WI38 (cell line): ENCODE measurements around the gene KRTDAP.

Source experiments
- H3K4me3 ChIP-seq: 2 replicates; pipeline ENCODE4 v1.5.1; 2011; ENCODE audit warnings: low read depth, mild to moderate bottlenecking, control low read depth, low read length
- TF ChIP-seq, protein P1 (sequence below): IDR thresholded peaks from 2 replicates; pipeline ENCODE4 v1.5.1; 2012; ENCODE audit warnings: low read depth, mild to moderate bottlenecking, control low read depth, low read length

The KRTDAP gene, protein sequence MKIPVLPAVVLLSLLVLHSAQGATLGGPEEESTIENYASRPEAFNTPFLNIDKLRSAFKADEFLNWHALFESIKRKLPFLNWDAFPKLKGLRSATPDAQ

DNA sequence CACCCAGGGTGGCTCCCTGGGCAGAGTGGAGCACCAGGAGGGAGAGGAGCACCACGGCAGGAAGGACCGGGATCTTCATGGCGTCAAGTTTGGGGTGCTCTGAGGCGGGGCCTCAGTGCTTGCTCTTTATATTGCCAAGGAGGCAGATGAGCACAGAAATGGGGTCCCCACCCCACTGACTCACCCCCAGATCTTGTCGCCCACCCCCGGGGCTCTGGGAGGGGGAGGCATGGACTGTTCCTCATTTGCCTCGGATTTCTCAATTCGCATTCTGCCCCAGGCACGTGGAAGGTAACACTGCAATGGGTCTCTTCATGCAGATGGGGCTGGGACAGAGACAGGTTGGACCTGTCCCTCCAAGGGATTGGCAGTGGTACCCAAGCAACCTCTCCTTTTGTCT lies at the start of gene KRTDAP:
KRTDAP (minus strand) TSS at position 101 of the 400 bp plus-strand sequence; CDS start at position 79, 22 bp downstream.
- H3K4me3 ChIP-seq = no peak within 1 kb of the TSS
- TF ChIP-seq, protein P1, sequence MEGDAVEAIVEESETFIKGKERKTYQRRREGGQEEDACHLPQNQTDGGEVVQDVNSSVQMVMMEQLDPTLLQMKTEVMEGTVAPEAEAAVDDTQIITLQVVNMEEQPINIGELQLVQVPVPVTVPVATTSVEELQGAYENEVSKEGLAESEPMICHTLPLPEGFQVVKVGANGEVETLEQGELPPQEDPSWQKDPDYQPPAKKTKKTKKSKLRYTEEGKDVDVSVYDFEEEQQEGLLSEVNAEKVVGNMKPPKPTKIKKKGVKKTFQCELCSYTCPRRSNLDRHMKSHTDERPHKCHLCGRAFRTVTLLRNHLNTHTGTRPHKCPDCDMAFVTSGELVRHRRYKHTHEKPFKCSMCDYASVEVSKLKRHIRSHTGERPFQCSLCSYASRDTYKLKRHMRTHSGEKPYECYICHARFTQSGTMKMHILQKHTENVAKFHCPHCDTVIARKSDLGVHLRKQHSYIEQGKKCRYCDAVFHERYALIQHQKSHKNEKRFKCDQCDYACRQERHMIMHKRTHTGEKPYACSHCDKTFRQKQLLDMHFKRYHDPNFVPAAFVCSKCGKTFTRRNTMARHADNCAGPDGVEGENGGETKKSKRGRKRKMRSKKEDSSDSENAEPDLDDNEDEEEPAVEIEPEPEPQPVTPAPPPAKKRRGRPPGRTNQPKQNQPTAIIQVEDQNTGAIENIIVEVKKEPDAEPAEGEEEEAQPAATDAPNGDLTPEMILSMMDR = no peak

DNA sequence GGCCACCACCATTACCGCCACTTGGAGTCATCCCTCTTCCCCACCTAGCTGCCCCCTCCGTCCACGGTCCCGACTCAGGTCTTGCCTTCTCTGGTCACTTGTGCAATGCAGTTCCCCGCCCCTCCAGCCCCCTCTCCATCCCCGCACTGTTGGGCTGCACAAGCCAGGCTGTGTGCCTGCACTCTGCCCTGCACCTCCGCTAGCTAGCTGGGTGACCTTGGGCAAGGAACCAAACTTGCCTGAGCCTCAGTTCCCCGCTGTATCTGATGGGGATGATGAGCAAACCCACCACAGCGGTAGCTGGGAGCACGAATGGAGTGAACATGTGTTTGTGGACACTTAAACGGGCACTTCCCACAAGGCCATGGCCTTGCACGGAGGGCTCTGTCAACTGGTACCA lies 49.6 kb upstream of the KRTDAP start:
- no peak overlapping the region for H3K4me3 ChIP-seq
- TF ChIP-seq, protein P1 = no peak

DNA sequence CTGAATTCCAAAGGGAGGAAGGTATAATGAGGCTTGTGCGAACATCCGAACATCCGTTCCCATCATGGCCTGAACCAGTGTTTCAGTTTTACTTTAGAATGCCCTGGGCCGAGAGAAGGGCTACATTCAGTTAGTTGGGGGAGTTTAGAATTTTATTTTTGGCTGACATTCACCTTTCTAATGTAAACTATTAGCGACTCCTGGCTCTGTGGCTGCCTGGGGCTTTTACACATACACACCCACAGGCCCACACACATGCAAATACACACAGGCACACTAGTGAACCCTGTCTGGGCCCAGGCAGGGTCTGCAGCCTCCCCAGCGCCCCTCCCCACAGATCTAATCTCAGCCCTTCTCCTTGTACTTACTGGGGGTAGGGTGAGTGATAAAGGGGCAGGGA lies 49.0 kb upstream of the KRTDAP start:
- H3K4me3 ChIP-seq = no peak overlapping the region
- TF ChIP-seq, protein P1 = no peak

DNA sequence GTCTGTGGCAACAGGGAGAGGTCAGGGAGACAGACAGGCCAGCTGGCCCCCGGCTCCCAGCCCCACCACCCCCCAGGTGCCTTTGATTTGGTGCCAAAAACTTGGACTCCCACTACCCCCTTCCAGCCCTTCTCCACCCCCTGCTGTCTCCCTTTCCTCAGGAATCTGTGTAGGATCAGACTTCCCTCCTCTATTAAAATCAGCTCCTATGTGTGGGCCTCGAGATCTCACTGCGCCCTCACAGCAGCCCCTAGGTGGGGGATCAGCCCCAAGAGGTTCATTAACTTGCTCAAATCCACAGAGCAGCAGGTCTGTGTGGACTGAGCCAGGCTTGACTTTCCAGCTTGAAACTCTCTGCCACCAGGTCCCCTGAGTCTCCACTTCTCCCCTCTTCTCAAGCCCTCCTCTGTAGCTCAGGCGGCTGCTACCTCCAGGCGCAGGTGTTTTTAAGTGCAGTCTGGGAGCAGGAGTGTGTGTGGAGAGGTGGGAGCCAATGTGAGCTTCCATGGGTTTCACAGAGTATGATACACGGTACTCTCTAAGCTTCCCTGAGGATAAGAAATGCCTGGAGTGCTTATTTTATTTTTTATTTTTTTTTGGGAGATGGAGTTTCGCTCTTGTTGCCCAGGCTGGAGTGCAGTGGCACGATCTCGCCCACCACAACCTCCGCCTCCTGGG lies 44.7 kb upstream of the KRTDAP start:
- TF ChIP-seq, protein P1 = no peak
- H3K4me3 ChIP-seq = no peak overlapping the region

DNA sequence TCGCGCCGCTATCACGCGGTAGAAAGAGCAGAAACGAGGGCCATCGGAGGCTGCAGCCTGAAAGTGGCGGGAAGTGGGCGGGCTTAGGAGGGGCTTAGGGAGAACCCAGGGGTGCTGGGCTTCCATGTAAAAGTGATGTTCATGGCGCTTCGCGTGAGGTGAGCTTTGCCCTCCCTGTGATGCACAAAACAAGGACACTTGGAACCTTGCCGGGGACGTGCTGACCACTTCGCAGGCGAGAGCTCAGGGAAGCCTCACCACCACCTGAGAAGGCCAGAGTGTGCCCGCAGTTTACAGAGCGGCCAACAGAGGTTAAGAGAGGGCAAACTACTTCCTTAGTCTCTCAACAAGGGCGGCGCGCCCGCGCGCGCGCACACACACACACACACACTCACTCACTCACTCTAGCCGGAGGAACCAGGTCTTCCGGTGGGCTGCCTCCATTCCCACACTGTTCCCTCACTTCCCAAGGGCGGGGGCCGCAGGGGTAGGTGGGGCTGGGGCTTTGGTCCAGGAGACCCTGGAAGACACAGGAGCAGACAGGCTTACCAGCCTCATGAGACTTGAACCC lies 43.6 kb upstream of the KRTDAP start:
- TF ChIP-seq, protein P1 = no peak
- no peak overlapping the region for H3K4me3 ChIP-seq

DNA sequence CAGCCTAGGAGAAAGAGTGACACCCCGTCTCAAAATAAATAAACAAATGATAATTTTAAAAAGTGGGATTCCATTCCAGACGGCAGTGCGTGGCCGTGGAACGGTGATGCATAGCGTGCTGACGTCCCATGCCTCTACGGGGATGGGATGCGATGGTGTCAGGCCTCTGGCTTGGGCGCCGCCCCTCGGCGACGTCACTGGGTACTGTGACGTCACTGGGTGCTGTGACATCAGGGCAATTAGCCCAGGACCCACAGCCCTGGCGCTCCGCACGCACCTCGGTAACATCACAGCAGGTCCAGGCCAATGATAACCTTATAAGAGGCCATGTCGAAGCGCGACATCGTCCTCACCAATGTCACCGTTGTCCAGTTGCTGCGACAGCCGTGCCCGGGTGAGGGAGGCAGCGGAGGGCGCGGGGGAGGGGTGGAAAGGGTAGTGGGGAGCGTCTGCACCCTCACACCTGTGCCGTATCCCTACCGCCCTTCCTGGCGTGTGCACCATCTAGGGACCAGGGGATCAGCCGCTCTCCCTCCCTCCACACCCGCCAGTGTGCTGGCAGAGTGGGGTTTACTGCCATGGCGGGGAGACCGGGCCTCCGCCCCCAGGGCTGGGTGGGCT lies 43.0 kb upstream of the KRTDAP start, which contains the start of gene GAPDHS:
GAPDHS (plus strand) TSS at position 256 of the 621 bp plus-strand sequence; CDS start at position 328, 72 bp downstream.
- no peak within 1 kb of the TSS for H3K4me3 ChIP-seq
- TF ChIP-seq, protein P1 = no peak

DNA sequence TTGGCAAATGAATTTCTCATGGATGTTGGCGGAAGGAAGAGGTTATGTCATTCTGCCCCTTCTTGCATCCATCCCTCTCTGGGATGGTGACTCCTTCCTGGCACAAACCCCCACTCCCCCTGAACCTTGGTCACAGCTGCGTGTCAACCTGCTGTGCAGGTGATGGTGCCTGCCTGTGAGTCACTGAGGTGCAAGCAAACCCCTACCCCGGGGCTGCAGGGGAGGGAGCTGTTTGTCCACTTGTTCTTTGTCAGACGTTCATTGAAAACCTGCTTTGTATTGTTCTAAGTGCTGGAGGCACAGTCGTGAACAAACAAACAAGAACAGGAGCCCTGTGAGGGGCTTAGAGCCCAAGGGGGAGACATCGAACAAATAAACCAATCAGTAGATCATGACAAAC lies 41.0 kb upstream of the KRTDAP start:
- no peak overlapping the region for H3K4me3 ChIP-seq
- TF ChIP-seq, protein P1 = no peak
